ENCODE measurements around the gene RANBP10. TPM values are rescaled to one million over a fixed set of nuclear protein-coding genes. Genes with fewer than 3 reads are reported as not detected.
A peak's percentile ranks its signal among the peaks of the same experiment; 100 is the strongest.

RANBP10 gene
- total and polyA plus RNA-seq, 5 donors, result 6.9 to 16.3 (median 11.6) TPM

- 88% methylated on average over 2 of the region's 2 CpGs for WGBS
- no peak overlapping the region for H3K27ac ChIP-seq (ENCODE audit: low read length)
- no peaks in the 10 kb centered on the region for H3K9me3 ChIP-seq (ENCODE audit: control insufficient read depth, low read length)
- DNase-seq (no peak), ATAC-seq (no peak)
- intact Hi-C loops (cut with DNase I), result loop anchor here in 1 of 4 donors (10.0 kb wide), 1 partner anchor 127 kb away; no protein-coding TSS in a partner anchor
- H3K27me3 ChIP-seq (ENCODE audit: control insufficient read depth, insufficient read depth), result no peaks in the 10 kb centered on the region
- H3K4me3 ChIP-seq (ENCODE audit: low read length), result no peak overlapping the region
- peaks cover 3% of the 10 kb centered on the region for H3K4me1 ChIP-seq (ENCODE audit: control insufficient read depth, insufficient read depth, low read length)
These were observed 4.5 kb downstream of the RANBP10 start for GRCh38 chr16:67801883-67802282.

GRCh38 chr16:67801241-67801640, 5.1 kb downstream of the RANBP10 start:
- Histone ChIP-seq H3K9me3 (ENCODE audit: control insufficient read depth, low read length) (no peaks in the 10 kb centered on the region), H3K4me3 (ENCODE audit: low read length) (no peak overlapping the region), H3K27ac (ENCODE audit: low read length) (no peak overlapping the region), H3K27me3 (ENCODE audit: control insufficient read depth, insufficient read depth) (no peaks in the 10 kb centered on the region), H3K4me1 (ENCODE audit: control insufficient read depth, insufficient read depth, low read length) (peaks cover 3% of the 10 kb centered on the region)
- intact Hi-C loops (cut with DNase I), result loop anchor here in 1 of 4 donors (10.0 kb wide), 1 partner anchor 126 kb away; no protein-coding TSS in a partner anchor
- ATAC-seq, result no peak
- no peak for DNase-seq
- 90% methylated on average over 1 of the region's 1 CpG for WGBS

DNA sequence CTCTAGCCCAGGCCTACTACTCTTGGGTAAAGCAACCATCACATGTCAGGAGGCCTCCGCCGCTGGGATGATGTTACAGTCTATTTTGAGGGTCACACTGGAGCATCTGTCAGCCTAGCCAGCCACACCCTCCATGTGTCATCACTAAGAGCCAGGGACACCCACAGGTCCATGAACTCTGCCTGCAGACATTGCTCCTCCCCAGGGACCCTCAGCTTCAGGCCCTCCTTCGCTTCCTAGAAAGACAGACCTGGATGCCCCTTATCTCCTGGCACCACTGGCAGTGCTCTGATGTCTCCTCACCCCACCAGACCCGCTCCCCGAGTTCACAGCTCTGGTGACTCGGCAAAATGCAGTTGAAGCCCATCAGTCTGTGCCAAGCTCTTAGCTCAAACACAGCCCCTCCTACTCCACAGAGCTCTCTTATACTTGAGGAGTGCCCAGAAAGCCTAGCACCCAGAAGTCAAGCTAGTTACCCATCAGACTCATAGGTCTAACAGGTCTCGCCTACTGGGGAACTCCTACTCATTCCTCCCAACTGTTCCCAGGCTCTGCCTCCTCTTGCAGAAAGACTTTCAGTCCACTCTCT, 5.9 kb downstream of the RANBP10 start:
- intact Hi-C loops (cut with DNase I), result loop anchor here in 1 of 4 donors (10.0 kb wide), 1 partner anchor 126 kb away; no protein-coding TSS in a partner anchor
- ATAC-seq (peak; percentile 74 to 76), DNase-seq (peak in 1 of 3 donors; percentile 43)
- Histone ChIP-seq H3K4me3 (ENCODE audit: low read length) (no peak overlapping the region), H3K4me1 (ENCODE audit: control insufficient read depth, insufficient read depth, low read length) (peaks cover 3% of the 10 kb centered on the region), H3K9me3 (ENCODE audit: control insufficient read depth, low read length) (no peaks in the 10 kb centered on the region), H3K27ac (ENCODE audit: low read length) (peak overlapping the region; percentile 2), H3K27me3 (ENCODE audit: control insufficient read depth, insufficient read depth) (no peaks in the 10 kb centered on the region)
- WGBS, result 71% methylated on average over 7 of the region's 7 CpGs

GRCh38 chr16:67796099-67796718, 10.2 kb downstream of the RANBP10 start:
- Histone ChIP-seq H3K4me1 (ENCODE audit: control insufficient read depth, insufficient read depth, low read length) (no peaks in the 10 kb centered on the region), H3K27ac (ENCODE audit: low read length) (no peak overlapping the region), H3K27me3 (ENCODE audit: control insufficient read depth, insufficient read depth) (no peaks in the 10 kb centered on the region), H3K9me3 (ENCODE audit: control insufficient read depth, low read length) (no peaks in the 10 kb centered on the region), H3K4me3 (ENCODE audit: low read length) (no peak overlapping the region)
- intact Hi-C loops (cut with DNase I), result no loop called here
- DNase-seq, result no peak
- 98% methylated on average over 5 of the region's 5 CpGs for WGBS
- no peak for ATAC-seq

DNA sequence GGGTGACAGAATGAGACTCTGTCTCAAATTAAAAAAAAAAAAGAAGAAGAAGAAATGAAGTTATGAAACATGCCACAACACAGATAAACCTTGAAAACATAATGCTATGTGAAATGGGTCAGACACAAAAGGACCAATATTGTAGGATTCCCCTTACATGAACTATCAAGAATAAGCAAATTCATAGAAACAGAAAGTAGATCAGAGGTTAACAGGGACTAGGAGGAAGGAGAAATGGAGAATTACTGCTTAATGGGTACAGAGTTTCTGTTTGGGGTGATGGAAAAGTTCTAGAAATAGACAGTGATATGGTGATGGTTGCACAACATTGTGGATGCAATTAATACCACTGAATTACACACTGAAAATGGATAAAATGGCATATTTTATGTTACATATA, 16.3 kb downstream of the RANBP10 start:
- intact Hi-C loops (cut with DNase I), result no loop called here
- Histone ChIP-seq H3K9me3 (ENCODE audit: control insufficient read depth, low read length) (no peaks in the 10 kb centered on the region), H3K27me3 (ENCODE audit: control insufficient read depth, insufficient read depth) (no peaks in the 10 kb centered on the region), H3K27ac (ENCODE audit: low read length) (no peak overlapping the region), H3K4me1 (ENCODE audit: control insufficient read depth, insufficient read depth, low read length) (no peaks in the 10 kb centered on the region), H3K4me3 (ENCODE audit: low read length) (no peak overlapping the region)
- ATAC-seq, result no peak
- no peak for DNase-seq

DNA sequence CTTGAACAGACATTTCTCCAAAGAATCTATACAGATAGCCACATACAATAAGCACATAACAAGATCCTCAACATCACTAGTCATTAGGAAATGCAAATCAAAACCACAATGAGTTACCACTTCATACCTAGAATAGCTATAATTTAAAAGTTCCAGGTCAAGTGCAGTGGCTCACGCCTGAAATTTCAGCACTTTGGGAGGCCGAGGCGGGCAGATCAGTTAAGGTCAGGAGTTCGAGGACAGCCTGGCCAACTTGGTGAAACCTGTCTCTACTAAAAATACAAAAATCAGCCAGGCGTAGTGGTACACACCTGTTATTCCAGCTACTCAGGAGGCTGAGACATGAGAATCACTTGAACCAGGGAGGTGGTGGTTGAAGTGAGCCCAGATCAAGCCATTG, 19.9 kb downstream of the RANBP10 start:
- DNase-seq (no peak), ATAC-seq (no peak)
- intact Hi-C loops (cut with DNase I), result no loop called here
- H3K27ac ChIP-seq (ENCODE audit: low read length), result no peak overlapping the region
- H3K9me3 ChIP-seq (ENCODE audit: control insufficient read depth, low read length), result no peaks in the 10 kb centered on the region
- 95% methylated on average over 5 of the region's 5 CpGs for WGBS
- H3K27me3 ChIP-seq (ENCODE audit: control insufficient read depth, insufficient read depth), result no peaks in the 10 kb centered on the region
- H3K4me3 ChIP-seq (ENCODE audit: low read length), result no peak overlapping the region
- H3K4me1 ChIP-seq (ENCODE audit: control insufficient read depth, insufficient read depth, low read length), result no peaks in the 10 kb centered on the region

GRCh38 chr16:67783353-67783725, 23.0 kb downstream of the RANBP10 start:
- no peak overlapping the region for H3K27ac ChIP-seq (ENCODE audit: low read length)
- no peak for DNase-seq
- no peak overlapping the region for H3K4me3 ChIP-seq (ENCODE audit: low read length)
- intact Hi-C loops (cut with DNase I), result no loop called here
- no peak for ATAC-seq
- H3K27me3 ChIP-seq (ENCODE audit: control insufficient read depth, insufficient read depth), result no peaks in the 10 kb centered on the region
- H3K9me3 ChIP-seq (ENCODE audit: control insufficient read depth, low read length), result no peaks in the 10 kb centered on the region
- no peaks in the 10 kb centered on the region for H3K4me1 ChIP-seq (ENCODE audit: control insufficient read depth, insufficient read depth, low read length)

DNA sequence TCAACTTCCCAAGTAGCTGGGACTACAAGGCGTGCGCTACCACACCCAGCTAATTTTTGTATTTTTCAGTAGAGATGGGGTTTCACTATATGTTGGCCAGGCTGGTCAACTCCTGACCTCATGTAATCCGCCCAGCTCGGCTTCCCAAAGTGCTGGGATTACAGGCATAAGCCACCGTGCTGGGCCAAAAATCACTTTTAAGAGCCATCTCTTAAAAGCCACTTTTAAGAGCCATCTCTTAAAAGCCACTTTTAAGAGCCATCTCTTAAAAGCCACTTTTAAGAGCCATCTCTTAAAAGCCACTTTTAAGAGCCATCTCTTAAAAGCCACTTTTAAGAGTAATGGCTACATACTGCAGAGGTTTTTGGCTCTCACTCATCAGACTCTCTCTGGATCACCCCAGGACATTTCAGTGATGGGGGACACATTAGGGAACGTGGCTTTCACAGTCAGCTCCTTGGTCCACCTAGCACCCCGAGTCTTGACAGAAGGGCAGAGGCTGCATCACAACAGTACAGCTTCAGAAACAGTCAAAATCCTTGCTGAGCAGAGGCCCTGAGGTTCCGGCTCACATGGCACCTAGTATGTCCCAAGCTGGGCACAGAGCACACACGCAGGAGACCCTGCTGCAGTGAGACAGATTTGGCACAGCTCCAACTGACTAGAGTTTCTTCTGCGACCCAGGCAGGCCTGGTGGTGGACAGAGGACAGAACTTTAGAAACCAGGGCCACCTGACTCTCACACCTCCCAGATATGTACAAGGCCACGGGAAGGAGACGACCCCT, 23.6 kb downstream of the RANBP10 start:
- DNase-seq (no peak), ATAC-seq (no peak)
- 85% methylated on average over 12 of the region's 12 CpGs for WGBS
- Histone ChIP-seq H3K27ac (ENCODE audit: low read length) (no peak overlapping the region), H3K9me3 (ENCODE audit: control insufficient read depth, low read length) (no peaks in the 10 kb centered on the region), H3K4me3 (ENCODE audit: low read length) (no peak overlapping the region), H3K27me3 (ENCODE audit: control insufficient read depth, insufficient read depth) (no peaks in the 10 kb centered on the region), H3K4me1 (ENCODE audit: control insufficient read depth, insufficient read depth, low read length) (no peaks in the 10 kb centered on the region)
- intact Hi-C loops (cut with DNase I), result no loop called here

- Histone ChIP-seq H3K27ac (ENCODE audit: low read length) (no peak overlapping the region), H3K9me3 (ENCODE audit: control insufficient read depth, low read length) (no peaks in the 10 kb centered on the region), H3K27me3 (ENCODE audit: control insufficient read depth, insufficient read depth) (no peaks in the 10 kb centered on the region), H3K4me3 (ENCODE audit: low read length) (no peak overlapping the region), H3K4me1 (ENCODE audit: control insufficient read depth, insufficient read depth, low read length) (no peaks in the 10 kb centered on the region)
- intact Hi-C loops (cut with DNase I), result no loop called here
- ATAC-seq (no peak), DNase-seq (no peak)
- WGBS, result 77% methylated on average over 5 of the region's 5 CpGs
These were observed 24.8 kb downstream of the RANBP10 start for GRCh38 chr16:67781565-67781921.

DNA sequence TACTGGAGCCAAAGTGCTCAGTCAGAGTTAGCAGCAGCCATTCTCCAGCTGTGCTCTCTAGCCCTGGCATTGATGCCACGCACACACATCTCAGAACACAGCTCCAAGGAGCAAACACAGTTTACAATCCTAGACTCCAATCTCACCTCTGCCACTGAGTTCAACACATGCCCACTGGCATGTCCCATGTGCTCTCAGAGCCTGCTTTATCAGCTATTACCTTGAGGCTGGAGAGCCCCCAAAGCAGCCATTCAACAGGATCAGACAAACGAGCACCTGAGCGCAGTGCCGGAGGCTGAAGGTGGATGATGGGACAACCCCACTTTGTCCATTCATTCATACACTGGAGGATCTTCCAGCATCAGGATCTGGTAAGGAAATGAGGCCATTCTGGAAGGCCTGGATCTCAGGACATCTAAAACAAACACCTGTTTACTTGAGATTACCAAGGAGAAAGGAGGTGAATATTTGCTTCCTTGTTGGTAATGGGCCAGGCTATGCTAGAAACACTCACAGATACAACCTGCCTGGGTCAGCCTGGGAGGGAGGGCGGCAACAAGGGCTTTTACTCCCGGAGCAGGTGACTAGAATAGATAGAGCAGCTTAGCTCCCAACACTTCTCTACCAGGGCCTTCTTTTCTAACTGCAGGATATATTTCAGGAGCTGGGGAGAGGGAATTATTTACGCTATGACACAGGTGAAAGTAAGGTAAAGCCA, 25.4 kb downstream of the RANBP10 start:
- Histone ChIP-seq H3K4me3 (ENCODE audit: low read length) (no peak overlapping the region), H3K4me1 (ENCODE audit: control insufficient read depth, insufficient read depth, low read length) (no peaks in the 10 kb centered on the region), H3K27ac (ENCODE audit: low read length) (no peak overlapping the region), H3K27me3 (ENCODE audit: control insufficient read depth, insufficient read depth) (no peaks in the 10 kb centered on the region), H3K9me3 (ENCODE audit: control insufficient read depth, low read length) (no peaks in the 10 kb centered on the region)
- no peak for ATAC-seq
- 91% methylated on average over 7 of the region's 7 CpGs for WGBS
- intact Hi-C loops (cut with DNase I), result no loop called here
- no peak for DNase-seq
